ENCODE results near the gene HS3ST4.
"Not testable (repeated sequence)": the region's sequence is repeated elsewhere in the genome, so short reads cannot be mapped to it uniquely, and the experiment has no call there.

Gene HS3ST4

DNA sequence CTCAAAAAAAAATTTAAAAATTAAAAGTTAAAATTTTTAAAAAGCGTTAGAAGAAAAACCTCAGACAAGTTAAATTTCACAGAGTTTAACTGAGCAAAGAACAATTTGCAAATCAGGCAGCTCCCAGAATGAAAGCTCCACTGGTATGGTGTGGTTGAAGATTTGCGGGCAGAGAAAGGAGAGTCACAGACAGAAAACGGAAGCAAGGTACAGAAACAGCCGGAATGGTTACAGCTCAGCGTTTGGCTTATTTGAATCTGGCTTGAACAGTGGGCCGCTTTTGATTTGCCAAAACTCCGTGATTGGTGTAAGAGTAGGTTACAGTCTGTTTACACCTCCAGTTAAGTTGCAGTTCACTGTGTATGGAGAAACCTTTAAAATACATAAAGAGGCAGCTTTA, 297.1 kb downstream of the HS3ST4 start:
- no peak for DNase-seq (ENCODE audit: low read depth in 3 of 3)

DNA sequence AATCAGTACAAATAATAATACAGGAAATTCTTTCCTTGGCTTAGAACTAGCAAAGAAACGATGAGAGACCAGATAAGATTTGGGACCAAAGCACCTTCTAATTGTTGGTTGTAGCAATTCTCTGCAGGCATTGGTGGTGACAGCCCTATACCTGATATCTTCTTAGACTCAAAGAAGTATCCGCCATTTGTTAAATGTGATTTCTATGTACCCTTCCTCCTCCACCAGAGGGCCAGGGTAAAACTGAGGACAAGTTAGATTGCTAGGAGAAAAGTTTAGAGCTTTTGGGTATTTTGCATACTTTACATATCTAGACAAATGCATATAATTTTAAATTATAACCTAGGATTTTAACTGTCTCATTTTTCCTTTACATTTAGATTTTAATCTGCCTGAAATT, 304.3 kb downstream of the HS3ST4 start:
- no peak for DNase-seq (ENCODE audit: low read depth in 3 of 3)

DNA sequence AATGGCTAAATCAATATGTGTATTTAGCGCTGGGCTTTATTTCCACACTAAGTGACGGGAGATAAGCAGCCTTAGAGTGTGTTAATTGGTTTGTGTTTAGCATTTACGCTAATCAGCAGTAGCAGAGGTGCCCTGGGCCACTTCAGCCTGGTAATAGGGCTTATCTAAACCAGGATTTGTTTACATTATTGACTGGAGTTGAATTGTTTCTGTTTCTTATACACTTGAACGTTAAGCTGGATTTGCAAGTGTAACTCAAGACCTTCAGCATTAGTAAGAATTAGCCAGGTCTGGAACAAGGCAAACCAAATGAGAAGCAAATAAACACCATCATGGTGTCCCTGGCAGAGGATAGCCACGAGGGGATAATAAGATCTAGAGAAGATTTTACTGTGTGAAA, 313.6 kb downstream of the HS3ST4 start:
- no peak for DNase-seq (ENCODE audit: low read depth in 3 of 3)

DNA sequence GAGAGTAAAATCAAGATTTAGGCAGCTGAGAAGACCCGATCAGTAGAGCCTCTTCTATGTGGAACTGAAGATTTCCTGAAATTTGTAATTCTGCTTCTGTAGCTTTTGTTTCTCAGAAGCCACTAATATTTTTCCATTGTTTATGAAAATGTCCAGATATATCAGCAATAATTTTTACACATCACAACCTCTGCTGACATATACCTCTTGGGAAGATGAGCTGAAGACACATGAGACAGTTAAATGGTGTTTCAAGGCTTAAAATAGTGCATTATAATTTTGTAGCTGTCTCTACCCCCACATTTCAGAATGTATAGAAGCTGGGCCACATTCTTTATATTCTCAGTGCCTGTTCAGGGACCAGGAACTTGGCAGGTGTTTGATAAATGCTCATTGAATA, 320.6 kb downstream of the HS3ST4 start:
- DNase-seq (ENCODE audit: low read depth in 3 of 3): no peak

DNA sequence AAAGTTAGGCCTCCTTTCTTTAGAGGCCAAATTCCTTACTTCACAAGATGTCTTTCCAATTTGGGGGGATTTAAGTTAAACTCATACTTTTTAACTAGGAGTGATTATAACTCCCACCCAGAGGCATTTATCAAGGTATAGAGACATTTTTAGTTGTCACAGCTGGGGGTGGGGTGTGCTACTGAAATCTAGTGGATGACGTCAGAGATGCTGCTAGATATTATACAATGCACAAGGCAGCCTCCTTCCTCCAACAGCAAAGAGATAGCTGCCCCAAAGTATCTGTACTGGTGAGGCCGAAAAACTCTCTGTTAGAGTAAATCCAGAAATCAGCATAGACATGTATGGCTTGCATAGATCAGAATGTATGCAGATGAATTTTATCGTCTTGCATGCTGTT, 324.0 kb downstream of the HS3ST4 start:
- DNase-seq (ENCODE audit: low read depth in 3 of 3): no peak

DNA sequence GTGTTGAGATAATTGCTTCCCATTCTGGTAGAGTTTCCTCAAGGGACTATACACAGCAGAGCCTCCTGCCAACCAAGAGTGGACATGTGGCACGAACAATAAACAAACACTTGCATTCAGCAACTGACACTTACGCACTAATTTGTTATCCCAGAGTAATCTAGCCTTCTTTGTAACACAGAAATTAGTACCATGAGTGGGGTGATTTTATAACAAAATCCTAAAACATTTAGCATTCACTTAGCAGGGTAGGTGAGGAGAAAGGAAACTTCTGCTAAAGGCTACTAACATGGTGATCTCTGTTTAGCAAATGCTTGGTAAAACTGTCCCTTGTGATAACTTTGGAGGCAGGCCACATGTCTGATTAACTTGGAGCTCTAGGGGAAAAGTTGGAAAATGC, 325.2 kb downstream of the HS3ST4 start:
- no peak for DNase-seq (ENCODE audit: low read depth in 3 of 3)

DNA sequence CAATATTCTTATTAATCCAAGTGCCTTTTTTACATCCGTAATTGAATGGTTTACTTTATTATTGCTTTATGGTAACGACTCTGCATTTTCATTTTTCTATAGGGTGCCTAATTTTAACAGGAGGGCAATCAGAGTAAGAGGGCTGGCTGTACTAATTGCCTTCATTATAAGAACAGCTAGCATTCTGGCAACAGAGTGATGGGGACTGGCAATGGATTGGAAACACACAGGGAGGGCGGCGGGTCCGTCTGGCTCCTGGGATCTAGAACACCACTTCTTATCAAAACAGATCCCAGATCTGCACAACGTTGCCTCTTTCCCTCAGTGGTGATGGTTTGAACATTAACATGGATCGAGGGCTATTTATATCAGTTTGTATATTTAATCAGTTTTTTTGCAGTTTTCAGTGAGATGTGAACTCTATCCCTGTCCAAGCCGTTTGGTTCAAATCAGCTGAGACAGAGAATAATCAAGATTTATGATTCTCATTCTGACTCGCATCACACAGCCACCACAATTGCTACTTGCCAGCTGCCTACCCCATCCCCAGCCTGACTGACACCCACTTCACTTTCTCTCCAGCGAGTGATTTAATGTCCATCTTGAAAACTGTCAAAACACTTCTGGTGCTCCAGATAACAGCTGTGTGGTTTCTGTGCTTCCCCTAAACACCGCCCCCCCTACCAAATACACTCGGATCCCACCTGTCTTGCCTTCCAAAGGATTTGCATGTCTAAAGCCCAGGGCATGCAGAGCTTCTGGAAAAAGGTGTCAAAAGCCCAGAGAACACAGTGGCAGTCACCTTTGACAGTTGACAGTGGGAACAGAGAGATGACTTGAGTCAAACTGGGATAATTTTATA, 327.9 kb downstream of the HS3ST4 start:
- no peak for DNase-seq (ENCODE audit: low read depth in 3 of 3)

DNA sequence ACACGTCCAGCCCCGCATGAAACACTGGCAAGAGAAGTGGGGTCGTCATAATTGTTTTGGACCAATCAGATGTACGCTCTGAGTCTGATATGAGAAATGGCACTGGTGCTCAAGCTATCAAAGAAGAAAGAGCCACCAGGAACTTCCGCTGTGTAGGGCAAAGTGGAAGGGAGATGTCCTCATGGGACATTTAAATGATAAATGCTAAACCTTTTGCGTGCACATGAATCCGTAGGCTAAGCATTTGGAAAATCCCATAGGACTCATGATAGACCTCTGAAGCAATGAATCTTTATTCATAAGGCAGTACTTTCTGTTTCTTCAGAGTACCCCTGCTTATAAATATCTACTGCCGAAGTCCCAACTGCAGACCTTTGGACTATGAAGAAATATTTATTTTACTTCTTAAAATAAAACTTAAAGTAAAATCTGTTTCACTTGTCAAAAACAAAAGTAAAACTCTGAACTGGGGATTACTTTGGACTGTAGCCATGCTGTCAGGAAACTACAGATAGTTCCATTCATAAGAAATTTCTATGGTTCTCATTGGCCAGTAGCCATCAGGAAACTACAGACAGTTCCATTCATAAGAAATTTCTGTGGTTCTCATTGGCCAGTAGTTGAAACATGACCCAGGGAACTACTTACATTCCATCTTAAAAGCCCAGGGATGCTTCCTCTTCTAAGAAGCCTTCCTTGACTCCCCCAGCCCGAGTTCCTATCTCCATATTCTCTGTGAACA, 335.1 kb downstream of the HS3ST4 start:
- DNase-seq (ENCODE audit: low read depth in 3 of 3): no peak

DNA sequence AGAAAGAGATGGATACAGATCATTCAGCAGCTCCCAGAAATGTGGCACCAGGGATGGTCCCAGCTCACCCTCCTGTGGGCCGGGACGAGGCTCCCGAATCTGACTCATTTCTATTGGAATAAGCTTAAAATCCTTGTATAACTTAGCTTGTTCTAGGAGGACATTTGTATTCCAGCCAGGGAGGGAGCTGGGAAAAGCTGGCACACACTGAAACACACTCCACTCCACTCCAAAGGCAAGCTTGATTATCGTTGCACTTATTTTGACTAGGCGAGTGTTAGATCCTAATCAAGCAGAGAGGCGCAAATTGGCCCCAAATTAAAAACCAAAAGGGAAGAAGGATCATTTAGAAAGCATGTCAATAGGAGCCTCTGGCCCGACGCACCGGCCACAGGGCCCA, 339.5 kb downstream of the HS3ST4 start:
- DNase-seq (ENCODE audit: low read depth in 3 of 3): no peak

DNA sequence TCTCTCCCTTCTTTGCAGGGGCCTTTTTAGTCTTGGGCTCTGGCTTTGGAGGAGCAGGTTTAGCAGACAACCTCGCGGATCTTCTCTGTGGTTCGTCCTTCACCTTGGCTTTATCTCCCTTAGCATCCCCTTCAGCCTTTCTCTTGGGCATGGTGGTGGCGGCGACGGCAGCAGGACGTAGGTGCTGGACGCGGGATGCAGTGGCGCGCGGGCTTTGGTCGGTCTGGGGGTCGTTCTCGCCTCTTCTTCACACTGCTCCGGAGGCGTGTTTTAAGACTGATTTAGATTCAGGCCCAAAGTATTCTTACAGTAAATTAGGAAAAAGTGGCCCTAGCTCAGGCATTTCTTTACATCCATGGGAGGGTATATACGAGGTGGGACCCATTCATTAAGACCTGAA, 340.9 kb downstream of the HS3ST4 start:
- DNase-seq (ENCODE audit: low read depth in 3 of 3): not testable (repeated sequence)

DNA sequence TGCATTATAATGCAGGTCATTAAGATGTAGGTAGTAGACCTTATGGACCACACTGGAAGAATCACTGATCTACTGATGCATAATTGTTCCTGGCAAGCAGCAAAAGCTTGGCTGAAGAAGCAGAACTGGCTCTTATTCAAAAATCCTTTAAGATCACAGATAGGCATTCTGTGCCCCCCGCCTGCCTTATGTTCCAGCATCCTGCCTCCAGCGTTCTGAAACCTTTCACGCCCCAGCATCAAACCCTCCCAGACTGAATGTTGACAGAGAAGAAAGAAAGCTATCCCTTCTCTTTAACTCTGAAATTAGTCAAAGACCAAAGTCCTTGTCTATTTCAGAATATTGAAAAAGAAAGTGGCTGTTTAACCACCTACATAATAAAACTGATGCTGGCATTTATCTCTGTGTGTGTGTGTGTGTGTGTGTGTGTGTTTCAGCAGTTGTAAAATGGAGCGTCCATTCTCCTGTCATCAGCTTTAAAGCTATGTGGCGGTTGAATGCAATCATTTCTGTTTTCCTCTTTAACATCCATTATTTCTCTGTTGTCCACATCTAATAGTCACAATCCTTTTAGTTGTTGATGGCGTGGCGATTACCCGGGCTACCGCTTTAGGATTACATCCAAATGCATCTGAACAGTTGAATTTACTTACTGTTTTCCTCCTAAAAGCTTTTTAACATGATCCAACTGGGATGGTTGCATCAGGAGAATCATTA, 350.4 kb downstream of the HS3ST4 start:
- DNase-seq (ENCODE audit: low read depth in 3 of 3): no peak

DNA sequence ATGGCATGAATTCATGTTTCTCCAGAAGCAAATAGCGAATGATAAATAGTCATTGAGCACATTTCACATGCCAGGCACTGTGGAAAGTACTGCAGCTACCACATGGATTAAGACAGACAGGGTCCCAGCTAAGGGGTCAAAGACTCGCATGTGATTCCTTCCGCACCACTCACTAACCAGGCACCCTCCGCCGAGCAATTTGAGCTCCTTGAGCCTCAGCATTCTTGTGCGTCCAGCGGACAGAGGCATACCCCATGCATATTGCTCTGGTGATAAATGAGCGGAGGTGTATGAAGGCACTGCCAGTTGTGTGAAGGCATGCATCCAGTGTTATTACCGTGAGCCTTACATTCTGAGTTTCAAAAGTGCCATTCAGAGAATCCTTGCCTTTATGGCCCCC, 358.7 kb downstream of the HS3ST4 start:
- DNase-seq (ENCODE audit: low read depth in 3 of 3): no peak

DNA sequence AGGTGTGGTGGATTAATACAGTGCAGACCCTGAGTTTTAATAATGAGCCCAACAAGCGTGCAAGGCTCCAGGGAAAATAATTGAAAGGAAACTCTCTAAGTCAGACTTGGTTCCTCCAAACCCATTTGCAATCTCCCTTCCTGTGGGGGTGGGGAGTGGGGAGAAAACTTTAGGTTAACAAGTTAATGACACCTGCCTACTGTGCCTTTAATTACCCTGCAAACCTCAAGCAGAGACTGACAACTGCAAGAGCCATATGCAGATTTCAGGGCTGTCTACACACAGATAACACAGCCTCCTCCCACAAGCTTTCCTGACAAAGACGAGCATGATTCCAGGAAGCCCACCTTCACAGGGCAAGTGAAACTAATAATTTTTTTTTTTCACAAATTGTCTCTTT, 359.3 kb downstream of the HS3ST4 start:
- DNase-seq (ENCODE audit: low read depth in 3 of 3): no peak

DNA sequence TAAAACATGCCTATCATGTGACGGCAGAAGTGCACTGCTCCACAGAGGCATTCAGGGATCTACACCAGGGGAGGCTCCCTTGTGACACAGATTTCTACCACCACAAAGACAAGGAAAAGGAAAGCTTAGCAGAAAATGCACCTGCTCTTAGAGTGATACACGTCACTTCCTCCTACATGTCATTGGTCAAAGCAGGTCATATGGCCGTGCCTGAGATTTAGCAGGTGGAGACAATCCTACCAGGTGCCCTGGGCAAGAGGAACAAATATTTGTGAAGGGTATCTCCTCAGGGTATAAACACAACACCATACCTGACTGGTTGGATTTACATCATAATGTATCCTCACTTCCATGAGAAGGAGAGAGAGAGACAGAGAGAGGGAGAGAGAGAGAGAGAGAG, 362.1 kb downstream of the HS3ST4 start:
- no peak for DNase-seq (ENCODE audit: low read depth in 3 of 3)

DNA sequence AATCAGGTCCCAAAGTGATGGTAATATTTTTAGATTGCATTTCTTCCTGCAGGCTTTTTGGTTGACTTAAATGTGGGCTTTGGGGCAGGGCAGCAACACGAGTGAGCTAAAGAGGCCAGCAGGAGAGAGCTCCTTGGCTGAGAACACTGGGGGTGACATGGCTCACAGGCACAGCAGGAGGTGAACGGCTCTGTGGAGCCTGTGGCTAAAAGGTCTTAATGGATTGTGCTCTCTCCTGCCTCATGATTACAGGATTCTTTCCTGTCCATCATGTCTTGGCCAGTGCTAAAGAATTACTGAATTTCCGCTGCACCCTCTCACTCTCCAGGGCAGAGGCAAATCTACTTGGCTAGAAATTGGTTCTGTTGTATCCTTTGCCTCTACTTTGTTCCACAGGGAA, 366.6 kb downstream of the HS3ST4 start:
- DNase-seq (ENCODE audit: low read depth in 3 of 3): no peak

DNA sequence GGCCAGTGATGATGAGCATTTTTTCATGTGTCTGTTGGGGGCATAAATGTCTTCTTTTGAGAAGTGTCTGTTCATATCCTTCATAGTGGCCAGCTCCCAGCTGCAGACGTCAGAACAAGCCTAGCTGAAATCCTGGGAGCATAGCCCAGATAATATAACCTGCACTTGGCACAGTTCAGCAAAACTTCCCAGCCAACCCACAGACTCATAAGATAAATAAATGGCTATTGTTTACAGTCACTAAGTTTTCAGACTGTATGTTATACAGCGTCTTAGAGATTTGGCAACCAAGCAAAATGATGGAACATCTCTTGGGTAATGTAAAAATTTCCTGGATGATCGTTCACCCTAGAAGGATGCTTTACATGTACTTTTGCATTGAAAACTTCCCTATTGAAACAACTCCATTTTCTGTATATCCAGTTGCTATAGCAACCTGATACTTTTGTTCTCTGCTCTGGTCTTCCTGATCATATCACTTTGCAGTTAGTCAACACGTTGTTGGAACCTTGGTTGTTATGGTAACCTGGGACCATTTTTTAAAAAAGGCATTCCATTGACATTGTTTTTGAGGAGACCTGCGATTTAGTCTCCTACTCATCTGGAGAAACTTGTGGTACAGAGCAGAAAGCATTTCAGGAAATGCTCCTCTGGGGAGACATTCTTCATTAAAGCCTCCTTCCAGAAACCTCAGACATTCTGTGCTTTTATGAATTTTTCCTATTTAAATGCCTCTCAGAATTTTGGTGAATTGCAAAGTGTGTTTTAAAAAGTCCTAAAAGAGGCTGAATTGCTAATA, 378.7 kb downstream of the HS3ST4 start:
- DNase-seq (ENCODE audit: low read depth in 3 of 3): no peak

DNA sequence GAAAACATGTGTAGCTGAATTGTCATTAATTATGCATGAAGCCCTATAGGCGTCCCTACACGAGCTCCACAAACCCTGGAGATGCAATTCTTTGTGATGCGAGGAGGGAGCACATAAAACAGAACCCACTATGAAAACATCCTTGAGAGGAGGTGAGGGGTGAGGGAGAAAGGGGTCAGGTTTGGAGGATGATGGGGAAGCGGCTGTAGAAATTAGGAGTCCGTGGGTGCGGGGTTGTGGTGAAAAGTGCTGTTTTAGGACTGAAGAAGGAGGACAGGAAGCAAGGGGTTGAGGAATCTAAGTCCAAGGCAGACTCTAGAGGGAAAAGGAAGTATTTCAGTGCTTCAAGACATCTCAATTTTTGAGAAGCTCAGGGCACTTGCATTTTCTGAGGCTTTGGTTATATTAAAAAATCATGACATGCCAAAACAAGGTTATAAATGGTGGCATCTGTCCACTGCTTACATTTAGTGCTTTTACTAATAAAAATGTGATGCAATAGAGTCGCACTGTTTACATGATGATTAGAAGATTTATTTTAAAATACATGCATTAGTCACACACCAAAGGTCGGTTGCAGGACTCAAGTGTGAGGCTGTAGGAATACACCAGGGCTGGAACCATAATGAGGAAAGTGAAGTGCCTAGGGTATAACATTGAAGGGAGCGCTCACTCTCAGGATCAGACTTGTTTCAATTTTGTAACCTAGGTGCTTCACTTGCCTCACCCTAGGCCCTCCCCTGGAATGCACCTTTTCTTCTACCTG, 379.5 kb downstream of the HS3ST4 start:
- DNase-seq (ENCODE audit: low read depth in 3 of 3): no peak

DNA sequence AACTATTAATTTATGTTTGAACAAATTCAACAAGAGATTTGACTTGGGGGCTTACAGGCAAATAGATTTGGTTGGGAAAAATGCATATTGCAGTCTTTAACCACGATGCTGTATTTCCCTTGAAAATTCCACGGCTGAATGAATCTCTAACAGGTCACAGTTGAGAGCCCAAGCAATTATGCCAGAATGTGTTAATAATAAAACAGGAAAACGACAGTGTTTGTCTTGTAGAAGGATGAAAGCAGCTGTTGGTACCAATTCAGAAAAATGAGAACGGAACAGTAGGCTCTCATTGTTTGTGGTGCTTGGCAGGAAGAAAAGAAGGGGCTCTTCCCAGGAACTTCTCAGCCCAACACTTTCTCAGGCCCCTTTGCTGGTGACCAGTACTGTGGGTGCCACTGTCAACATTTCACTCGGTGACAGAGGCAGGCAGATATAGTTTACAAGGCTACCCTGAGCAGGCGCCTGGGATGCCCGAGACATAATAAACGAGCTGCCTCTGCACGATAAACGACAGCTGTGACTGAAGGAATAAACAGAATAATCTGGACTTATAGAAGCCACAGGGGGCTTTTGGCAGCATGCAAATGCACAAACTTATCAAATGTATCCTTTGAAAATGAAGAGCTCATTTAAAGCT, 387.1 kb downstream of the HS3ST4 start:
- DNase-seq (ENCODE audit: low read depth in 3 of 3): no peak

DNA sequence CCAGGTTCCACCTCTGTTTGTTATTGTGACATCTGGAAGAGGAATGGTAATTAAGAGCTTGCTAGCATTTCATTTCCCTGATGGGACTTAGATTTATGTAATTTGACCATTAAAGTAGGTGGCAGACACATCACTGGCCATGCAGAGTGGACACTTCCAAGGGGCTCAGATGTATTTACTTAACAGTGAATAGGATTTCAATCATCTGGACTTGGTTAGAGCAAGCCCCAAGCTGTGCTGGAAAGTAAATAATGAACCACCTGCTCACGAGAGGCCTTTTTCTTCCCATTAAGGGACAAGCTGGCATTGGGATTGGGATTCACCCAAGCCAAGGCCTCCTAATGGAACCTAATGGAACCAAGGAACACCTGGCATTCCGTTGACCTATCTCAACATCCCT, 395.3 kb downstream of the HS3ST4 start:
- DNase-seq (ENCODE audit: low read depth in 3 of 3): no peak

DNA sequence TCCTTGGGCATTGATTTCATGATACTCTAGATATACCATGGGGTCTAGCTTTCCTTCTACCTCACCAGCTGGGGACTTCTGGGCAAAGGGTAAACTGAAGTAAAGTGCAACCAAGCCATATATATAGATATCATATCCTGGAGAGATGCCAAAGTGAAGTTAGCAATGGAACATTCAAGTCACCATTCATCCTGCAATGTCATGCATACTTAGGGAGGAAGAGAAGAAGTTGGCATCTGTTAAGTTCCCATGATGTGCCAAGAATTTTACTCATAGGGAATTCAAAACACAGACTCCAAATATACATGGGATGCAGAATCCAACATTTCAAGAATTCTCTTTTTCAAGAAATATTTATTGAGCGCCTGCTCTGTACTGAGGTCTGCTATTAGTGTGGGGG, 399.8 kb downstream of the HS3ST4 start:
- DNase-seq (ENCODE audit: low read depth in 3 of 3): no peak

DNA sequence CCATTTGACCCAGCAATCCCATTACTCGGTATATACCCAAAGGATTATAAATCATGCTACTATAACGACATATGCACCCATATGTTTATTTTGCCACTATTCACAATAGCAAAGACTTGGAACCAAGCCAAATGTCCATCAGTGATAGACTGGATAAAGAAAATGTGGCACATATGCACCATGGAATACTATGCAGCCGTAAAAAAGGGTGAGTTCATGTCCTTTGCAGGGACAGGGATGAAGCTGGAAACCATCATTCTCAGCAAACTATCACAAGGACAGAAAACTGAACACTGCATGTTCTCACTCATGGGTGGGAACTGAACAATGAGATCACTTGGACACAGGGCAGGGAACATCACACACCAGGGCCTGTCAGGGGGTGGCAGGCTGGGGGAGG, 406.4 kb downstream of the HS3ST4 start:
- not testable (repeated sequence) for DNase-seq (ENCODE audit: low read depth in 3 of 3)
